GM12878 (cell line): ENCODE measurements around the gene ARHGEF7. TPM values are rescaled to one million over a fixed set of nuclear protein-coding genes. Genes with fewer than 3 reads are reported as not detected.

Source experiments
- ATAC-seq: fragments of 200-7000 bp; cut with Tn5 transposase; 3 replicates; pipeline ENCODE4 v1.9.1; 2020; ENCODE audit warnings: mild to moderate bottlenecking, moderate library complexity
- BruUV-seq: library from RNA; stranded (reverse); fragments of 400-500 nt; replicated peaks from 2 replicates; lab custom pipeline; 2021; lab: Mats Ljungman, UMichigan
- CTCF ChIA-PET: fragments of 300-600 bp; sonication (Branson Sonifier 250); formaldehyde crosslinking; extraction: SDS; loops from one replicate; lab custom pipeline; 2021; ENCODE audit warnings: inconsistent platforms; lab: Yijun Ruan, JAX
- POLR2A ChIA-PET: fragments of 350-600 bp; formaldehyde crosslinking; extraction: SDS; loops from one replicate; lab custom pipeline; 2021; ENCODE audit warnings: inconsistent platforms; lab: Charles Lee
- RAD21 ChIA-PET: fragments of 300-600 bp; sonication (Branson Sonifier 250); formaldehyde crosslinking; loops from one replicate; lab custom pipeline; 2023; ENCODE audit warnings: antibody characterized with exemption; ENCODE audit not compliant: unreplicated experiment; lab: Charles Lee
- SMC1A ChIA-PET: fragments of 300-600 bp; sonication (Branson Sonifier 250); formaldehyde crosslinking; loops from one replicate; lab custom pipeline; 2023; ENCODE audit not compliant: unreplicated experiment, uncharacterized antibody; lab: Charles Lee
- DNase-seq: peaks from one replicate; pipeline ENCODE4 v3.0.0-alpha.2; 2011; ENCODE audit warnings: low read depth, low spot score
- FAIRE-seq: peaks from 3 replicates; lab custom pipeline; 2011; peaks lifted over from hg19 to GRCh38; lab: Jason Lieb, UNC
- H2AFZ ChIP-seq: 2 replicates; pipeline ENCODE4 v1.6.0; 2011; ENCODE audit warnings: low read depth, low read length, control low read depth; ENCODE audit not compliant: control insufficient read depth
- H3K27ac ChIP-seq: 2 replicates; pipeline ENCODE4 v1.5.1; 2011; ENCODE audit warnings: control low read depth; ENCODE audit not compliant: control insufficient read depth, insufficient read depth
- H3K27me3 ChIP-seq, 2 experiments: replicated peaks in 1 of 2; 2 replicates each; pipeline versions ENCODE4 v1.6.0 to v1.6.1; 2011; ENCODE audit warnings: low read length in 1 of 2; ENCODE audit not compliant: control insufficient read depth in 2 of 2, insufficient read depth in 2 of 2
- H3K36me3 ChIP-seq, 2 experiments: 2 replicates each; pipeline ENCODE4 v1.5.1; 2011; ENCODE audit warnings: low read length in 1 of 2; ENCODE audit not compliant: control insufficient read depth in 2 of 2, insufficient read depth in 2 of 2
- H3K4me1 ChIP-seq: 2 replicates; pipeline ENCODE4 v1.6.1; 2011; ENCODE audit warnings: mild to moderate bottlenecking, low read length, moderate library complexity, mixed read lengths; ENCODE audit not compliant: control insufficient read depth, insufficient read depth
- H3K4me2 ChIP-seq: 2 replicates; pipeline ENCODE4 v1.6.0; 2011; ENCODE audit warnings: control low read depth; ENCODE audit not compliant: control insufficient read depth, insufficient read depth
- H3K4me3 ChIP-seq: fragments of 200-600 bp; sonication (generic); 2 replicates; pipeline ENCODE4 v1.5.1; 2016
- H3K79me2 ChIP-seq: 2 replicates; pipeline ENCODE4 v1.6.0; 2011; ENCODE audit warnings: low read length; ENCODE audit not compliant: control insufficient read depth, insufficient read depth
- H3K9ac ChIP-seq: 2 replicates; pipeline ENCODE4 v1.8.0; 2011; ENCODE audit warnings: low read length, control low read depth, mixed read lengths; ENCODE audit not compliant: control insufficient read depth, insufficient read depth
- H3K9me3 ChIP-seq: replicated peaks from 3 replicates; pipeline ENCODE4 v1.5.1; 2011; ENCODE audit warnings: mild to moderate bottlenecking, low read length; ENCODE audit not compliant: control insufficient read depth, insufficient read depth
- H4K20me1 ChIP-seq: 2 replicates; pipeline ENCODE4 v1.6.0; 2011; ENCODE audit not compliant: control insufficient read depth, insufficient read depth
- BACH1 ChIP-seq: fragments of 450-650 bp; IDR thresholded peaks from 2 replicates; pipeline ENCODE4 v1.6.1; 2017; ENCODE audit warnings: mild to moderate bottlenecking, borderline replicate concordance
- BRCA1 ChIP-seq: IDR thresholded peaks from 2 replicates; pipeline ENCODE4 v1.6.1; 2011; ENCODE audit warnings: low read depth, low read length, improper control_type of control experiment
- CEBPB ChIP-seq, 2 experiments: fragments of 150-350 bp in 1 of 2; IDR thresholded peaks; 2 replicates each; pipeline ENCODE4 v1.6.1; 2012 to 2014; ENCODE audit warnings: low read depth in 2 of 2, low read length in 2 of 2, borderline replicate concordance in 1 of 2, inconsistent platforms in 1 of 2
- KDM1A ChIP-seq: fragments of 200-600 bp; sonication (generic); IDR thresholded peaks from 2 replicates; pipeline ENCODE4 v1.6.1; 2016; ENCODE audit warnings: borderline replicate concordance
- MEF2B ChIP-seq: fragments of 450-650 bp; IDR thresholded peaks from 2 replicates; pipeline ENCODE4 v1.6.1; 2018; ENCODE audit warnings: mild to moderate bottlenecking, moderate library complexity; ENCODE audit not compliant: partially characterized antibody, poor library complexity, severe bottlenecking
- SIN3A ChIP-seq: IDR thresholded peaks from 2 replicates; pipeline ENCODE4 v1.6.1; 2012; ENCODE audit warnings: low read depth, low read length, improper control_type of control experiment
- SPI1 ChIP-seq: IDR thresholded peaks from 2 replicates; pipeline ENCODE4 v1.6.1; 2011; ENCODE audit warnings: low read depth, mild to moderate bottlenecking, low read length, moderate library complexity, borderline replicate concordance; ENCODE audit not compliant: insufficient read depth
- TBL1XR1 ChIP-seq: IDR thresholded peaks from 2 replicates; pipeline ENCODE4 v1.6.1; 2012; ENCODE audit warnings: low read depth, low read length, improper control_type of control experiment
- ZNF384 ChIP-seq: IDR thresholded peaks from 2 replicates; pipeline ENCODE4 v1.6.1; 2012; ENCODE audit warnings: low read depth, mild to moderate bottlenecking, low read length, improper control_type of control experiment, borderline replicate concordance
- WGBS: methylation state at CpG from one replicate; pipeline ENCODE4 v1.1.6; 2016; ENCODE audit warnings: low lambda C conversion rate; ENCODE audit not compliant: insufficient replicate concordance, insufficient coverage; ENCODE audit errors: missing lambda C conversion rate; 5-methylcytosine and 5-hydroxymethylcytosine counted together
- in situ Hi-C: fragments of 300-500 bp; cut with MboI; formaldehyde crosslinking; loops from 9 replicates; pipeline ENCODE4 v1.14.3; 2018; ENCODE audit warnings: mixed read lengths
- intact Hi-C: fragments of 100-400 bp; cut with micrococcal nuclease; formaldehyde crosslinking; loops from one replicate; pipeline ENCODE4 v1.14.2; 2022; ENCODE audit not compliant: unreplicated experiment
- polyA plus RNA-seq, 11 experiments: library from polyadenylated mRNA; depleted of rRNA in 4 of 11; unstranded in 6 of 11; stranded (reverse) in 5 of 11; fragments of >200 nt; fragmentation: Nextera tagmentation in 4 of 11; fragmentation: Illumina TruSeq in 1 of 11; extraction: Ambion mirVana in 4 of 11; extraction: Trizol in 1 of 11; gene quantifications; 1 replicate in 1 of 11; 2 replicates in 10 of 11; pipeline versions ENCODE4 v1.2.1 to v1.2.3, GENCODE V29; 2011 to 2016; ENCODE audit warnings: inconsistent platforms in 2 of 11, missing spikeins in 2 of 11, low read depth in 1 of 11
- total RNA-seq, 4 experiments: library from RNA; depleted of rRNA in 3 of 4; stranded (reverse); fragments of >200 nt in 3 of 4; fragmentation: Illumina TruSeq in 1 of 4; extraction: Trizol in 1 of 4; gene quantifications; 2 replicates each; pipeline versions ENCODE4 v1.2.1 to v1.2.3, GENCODE V29; 2013 to 2021
- TF ChIP-seq, protein P1 (sequence below): fragments of 450-650 bp; formaldehyde crosslinking; IDR thresholded peaks from 2 replicates; pipeline ENCODE4 v1.5.0; 2022; ENCODE audit warnings: mild to moderate bottlenecking, missing genetic modification characterization
- TF ChIP-seq, protein P2 (sequence below): fragments of 450-650 bp; formaldehyde crosslinking; IDR thresholded peaks from 2 replicates; pipeline ENCODE4 v1.4.0; 2020; ENCODE audit warnings: mild to moderate bottlenecking, moderate library complexity
- TF ChIP-seq, protein P3 (sequence below): fragments of 450-650 bp; IDR thresholded peaks from 2 replicates; pipeline ENCODE4 v1.6.1; 2017; ENCODE audit warnings: mild to moderate bottlenecking, moderate library complexity

The ARHGEF7 gene
- total and polyA plus RNA-seq, 10 of the 15 experiments (the other 5 are each of a cell fraction or from before 2014, with no cell fraction given) = 4.7 to 65.5 (median 36.6) TPM

DNA sequence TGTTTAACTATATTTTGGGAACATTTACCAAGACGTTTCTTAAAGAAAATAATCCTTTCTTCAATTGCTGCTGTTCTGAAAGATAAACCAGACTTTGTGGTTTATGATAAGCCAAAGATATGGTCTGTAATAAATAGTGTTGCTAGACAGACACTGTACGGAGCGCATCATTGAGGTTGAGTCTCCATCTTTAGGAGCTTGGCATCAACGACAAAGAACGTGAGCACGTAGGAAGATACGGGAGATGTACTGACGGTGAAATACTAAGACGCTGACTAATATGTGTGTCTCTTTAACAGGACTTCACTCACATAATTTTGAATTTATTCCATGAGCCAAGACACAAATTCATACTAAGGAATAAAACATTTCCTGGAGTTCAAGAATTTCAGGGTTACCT, 221.6 kb downstream of the ARHGEF7 start:
- H3K27ac ChIP-seq = no peak overlapping the region
- H4K20me1 ChIP-seq = no peaks in the 10 kb centered on the region
- FAIRE-seq = no peak
- no peaks in the 10 kb centered on the region; a peak in 1 of 4 replicates for H3K36me3 ChIP-seq
- H3K9me3 ChIP-seq = no peaks in the 10 kb centered on the region; the same call in 2 of the 3 replicates
- RAD21 ChIA-PET = no interaction called here
- CTCF ChIA-PET = no interaction called here
- DNase-seq = no peak
- no peak overlapping the region for H2AFZ ChIP-seq
- no TSS peak for BruUV-seq
- in situ Hi-C loops = loop anchor here (5.0 kb wide), 1 partner anchor 49 kb away; no protein-coding TSS in a partner anchor
- no peak for ATAC-seq
- H3K79me2 ChIP-seq = no peaks in the 10 kb centered on the region
- SMC1A ChIA-PET = no interaction called here
- intact Hi-C loops = no loop called here
- POLR2A ChIA-PET = interaction anchor here (0.6 kb wide), 1 partner anchor 92 kb away, joined by 9 read pairs; no protein-coding TSS in a partner anchor
- 85% methylated on average over 9 of the region's 9 CpGs for WGBS
- no peaks in the 10 kb centered on the region for H3K27me3 ChIP-seq
- no peaks in the 10 kb centered on the region for H3K4me1 ChIP-seq
- no peak overlapping the region for H3K9ac ChIP-seq
- H3K4me3 ChIP-seq = no peak overlapping the region
- H3K4me2 ChIP-seq = no peak overlapping the region
- TF ChIP-seq CEBPB (IDR thresholded peaks at IDR 0.05; ENCODE audit: borderline replicate concordance in 1 of 2, low read depth in 2 of 2, low read length in 2 of 2) = no peak
- no peak for TF ChIP-seq BACH1
- TF ChIP-seq ZNF384 = no peak
- TF ChIP-seq TBL1XR1 = no peak
- TF ChIP-seq, protein P1, sequence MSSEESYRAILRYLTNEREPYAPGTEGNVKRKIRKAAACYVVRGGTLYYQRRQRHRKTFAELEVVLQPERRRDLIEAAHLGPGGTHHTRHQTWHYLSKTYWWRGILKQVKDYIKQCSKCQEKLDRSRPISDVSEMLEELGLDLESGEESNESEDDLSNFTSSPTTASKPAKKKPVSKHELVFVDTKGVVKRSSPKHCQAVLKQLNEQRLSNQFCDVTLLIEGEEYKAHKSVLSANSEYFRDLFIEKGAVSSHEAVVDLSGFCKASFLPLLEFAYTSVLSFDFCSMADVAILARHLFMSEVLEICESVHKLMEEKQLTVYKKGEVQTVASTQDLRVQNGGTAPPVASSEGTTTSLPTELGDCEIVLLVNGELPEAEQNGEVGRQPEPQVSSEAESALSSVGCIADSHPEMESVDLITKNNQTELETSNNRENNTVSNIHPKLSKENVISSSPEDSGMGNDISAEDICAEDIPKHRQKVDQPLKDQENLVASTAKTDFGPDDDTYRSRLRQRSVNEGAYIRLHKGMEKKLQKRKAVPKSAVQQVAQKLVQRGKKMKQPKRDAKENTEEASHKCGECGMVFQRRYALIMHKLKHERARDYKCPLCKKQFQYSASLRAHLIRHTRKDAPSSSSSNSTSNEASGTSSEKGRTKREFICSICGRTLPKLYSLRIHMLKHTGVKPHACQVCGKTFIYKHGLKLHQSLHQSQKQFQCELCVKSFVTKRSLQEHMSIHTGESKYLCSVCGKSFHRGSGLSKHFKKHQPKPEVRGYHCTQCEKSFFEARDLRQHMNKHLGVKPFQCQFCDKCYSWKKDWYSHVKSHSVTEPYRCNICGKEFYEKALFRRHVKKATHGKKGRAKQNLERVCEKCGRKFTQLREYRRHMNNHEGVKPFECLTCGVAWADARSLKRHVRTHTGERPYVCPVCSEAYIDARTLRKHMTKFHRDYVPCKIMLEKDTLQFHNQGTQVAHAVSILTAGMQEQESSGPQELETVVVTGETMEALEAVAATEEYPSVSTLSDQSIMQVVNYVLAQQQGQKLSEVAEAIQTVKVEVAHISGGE (CRISPR knock-in tag) = no peak
- no peak for TF ChIP-seq SPI1
- no peak for TF ChIP-seq KDM1A
- TF ChIP-seq, protein P2, sequence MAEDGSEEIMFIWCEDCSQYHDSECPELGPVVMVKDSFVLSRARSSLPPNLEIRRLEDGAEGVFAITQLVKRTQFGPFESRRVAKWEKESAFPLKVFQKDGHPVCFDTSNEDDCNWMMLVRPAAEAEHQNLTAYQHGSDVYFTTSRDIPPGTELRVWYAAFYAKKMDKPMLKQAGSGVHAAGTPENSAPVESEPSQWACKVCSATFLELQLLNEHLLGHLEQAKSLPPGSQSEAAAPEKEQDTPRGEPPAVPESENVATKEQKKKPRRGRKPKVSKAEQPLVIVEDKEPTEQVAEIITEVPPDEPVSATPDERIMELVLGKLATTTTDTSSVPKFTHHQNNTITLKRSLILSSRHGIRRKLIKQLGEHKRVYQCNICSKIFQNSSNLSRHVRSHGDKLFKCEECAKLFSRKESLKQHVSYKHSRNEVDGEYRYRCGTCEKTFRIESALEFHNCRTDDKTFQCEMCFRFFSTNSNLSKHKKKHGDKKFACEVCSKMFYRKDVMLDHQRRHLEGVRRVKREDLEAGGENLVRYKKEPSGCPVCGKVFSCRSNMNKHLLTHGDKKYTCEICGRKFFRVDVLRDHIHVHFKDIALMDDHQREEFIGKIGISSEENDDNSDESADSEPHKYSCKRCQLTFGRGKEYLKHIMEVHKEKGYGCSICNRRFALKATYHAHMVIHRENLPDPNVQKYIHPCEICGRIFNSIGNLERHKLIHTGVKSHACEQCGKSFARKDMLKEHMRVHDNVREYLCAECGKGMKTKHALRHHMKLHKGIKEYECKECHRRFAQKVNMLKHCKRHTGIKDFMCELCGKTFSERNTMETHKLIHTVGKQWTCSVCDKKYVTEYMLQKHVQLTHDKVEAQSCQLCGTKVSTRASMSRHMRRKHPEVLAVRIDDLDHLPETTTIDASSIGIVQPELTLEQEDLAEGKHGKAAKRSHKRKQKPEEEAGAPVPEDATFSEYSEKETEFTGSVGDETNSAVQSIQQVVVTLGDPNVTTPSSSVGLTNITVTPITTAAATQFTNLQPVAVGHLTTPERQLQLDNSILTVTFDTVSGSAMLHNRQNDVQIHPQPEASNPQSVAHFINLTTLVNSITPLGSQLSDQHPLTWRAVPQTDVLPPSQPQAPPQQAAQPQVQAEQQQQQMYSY (CRISPR knock-in tag) = no peak
- TF ChIP-seq BRCA1 = no peak
- TF ChIP-seq, protein P3, sequence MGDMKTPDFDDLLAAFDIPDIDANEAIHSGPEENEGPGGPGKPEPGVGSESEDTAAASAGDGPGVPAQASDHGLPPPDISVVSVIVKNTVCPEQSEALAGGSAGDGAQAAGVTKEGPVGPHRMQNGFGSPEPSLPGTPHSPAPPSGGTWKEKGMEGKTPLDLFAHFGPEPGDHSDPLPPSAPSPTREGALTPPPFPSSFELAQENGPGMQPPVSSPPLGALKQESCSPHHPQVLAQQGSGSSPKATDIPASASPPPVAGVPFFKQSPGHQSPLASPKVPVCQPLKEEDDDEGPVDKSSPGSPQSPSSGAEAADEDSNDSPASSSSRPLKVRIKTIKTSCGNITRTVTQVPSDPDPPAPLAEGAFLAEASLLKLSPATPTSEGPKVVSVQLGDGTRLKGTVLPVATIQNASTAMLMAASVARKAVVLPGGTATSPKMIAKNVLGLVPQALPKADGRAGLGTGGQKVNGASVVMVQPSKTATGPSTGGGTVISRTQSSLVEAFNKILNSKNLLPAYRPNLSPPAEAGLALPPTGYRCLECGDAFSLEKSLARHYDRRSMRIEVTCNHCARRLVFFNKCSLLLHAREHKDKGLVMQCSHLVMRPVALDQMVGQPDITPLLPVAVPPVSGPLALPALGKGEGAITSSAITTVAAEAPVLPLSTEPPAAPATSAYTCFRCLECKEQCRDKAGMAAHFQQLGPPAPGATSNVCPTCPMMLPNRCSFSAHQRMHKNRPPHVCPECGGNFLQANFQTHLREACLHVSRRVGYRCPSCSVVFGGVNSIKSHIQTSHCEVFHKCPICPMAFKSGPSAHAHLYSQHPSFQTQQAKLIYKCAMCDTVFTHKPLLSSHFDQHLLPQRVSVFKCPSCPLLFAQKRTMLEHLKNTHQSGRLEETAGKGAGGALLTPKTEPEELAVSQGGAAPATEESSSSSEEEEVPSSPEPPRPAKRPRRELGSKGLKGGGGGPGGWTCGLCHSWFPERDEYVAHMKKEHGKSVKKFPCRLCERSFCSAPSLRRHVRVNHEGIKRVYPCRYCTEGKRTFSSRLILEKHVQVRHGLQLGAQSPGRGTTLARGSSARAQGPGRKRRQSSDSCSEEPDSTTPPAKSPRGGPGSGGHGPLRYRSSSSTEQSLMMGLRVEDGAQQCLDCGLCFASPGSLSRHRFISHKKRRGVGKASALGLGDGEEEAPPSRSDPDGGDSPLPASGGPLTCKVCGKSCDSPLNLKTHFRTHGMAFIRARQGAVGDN = no peak
- TF ChIP-seq SIN3A = no peak
- TF ChIP-seq MEF2B = no peak
